ENCODE data around the gene DNM1L. TPM values are rescaled to one million over a fixed set of nuclear protein-coding genes. Genes with fewer than 3 reads are reported as not detected.
"Not testable (repeated sequence)": the region's sequence is repeated elsewhere in the genome, so short reads cannot be mapped to it uniquely, and the experiment has no call there.

Gene DNM1L
- total RNA-seq, 1 donor, result 101 TPM

DNA sequence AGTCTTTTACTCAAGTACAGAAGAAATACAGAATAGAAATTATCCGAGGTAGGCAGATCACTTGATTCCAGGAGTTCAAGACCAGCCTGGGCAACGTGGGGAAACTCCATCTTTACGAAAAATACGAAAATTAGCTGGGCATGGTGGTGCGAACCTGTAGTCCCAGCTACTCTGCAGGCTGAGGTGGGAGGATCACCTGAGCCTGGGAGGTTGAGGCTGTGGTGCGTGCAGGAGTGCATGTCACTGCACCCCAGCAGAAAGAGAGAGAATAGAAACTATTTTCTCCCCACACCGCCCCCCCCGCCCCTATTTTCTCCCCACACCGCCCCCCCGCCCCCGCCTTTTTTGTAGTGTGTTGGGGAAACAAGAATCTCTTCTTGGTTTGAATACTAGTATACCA lies 2.2 kb downstream of the DNM1L start:
- Histone ChIP-seq H3K4me1 (ENCODE audit: insufficient read depth, low read length) (peaks cover 9% of the 10 kb centered on the region), H3K9me3 (ENCODE audit: low read depth, low read length) (no peaks in the 10 kb centered on the region), H3K27me3 (ENCODE audit: insufficient read depth, low read length) (no peaks in the 10 kb centered on the region), H3K4me3 (ENCODE audit: low read length) (no peak overlapping the region)

DNA sequence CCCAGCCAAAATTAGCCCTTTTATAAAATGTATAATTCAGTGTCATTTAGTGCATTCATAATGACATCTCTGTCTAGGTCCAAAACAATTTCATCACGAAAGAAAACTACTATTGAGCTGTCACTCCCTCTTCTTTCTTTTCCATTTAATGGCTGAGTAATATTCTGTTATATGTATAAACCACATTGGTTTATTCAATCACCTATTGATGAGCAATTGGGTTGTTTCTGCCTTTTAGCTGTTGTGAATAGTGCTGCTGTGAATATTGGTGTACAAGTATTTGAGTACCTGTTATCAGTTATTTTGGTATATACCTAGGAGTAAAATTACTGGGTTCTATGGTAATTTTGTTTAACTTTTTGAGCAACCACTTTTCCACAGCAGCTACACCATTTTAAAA lies 7.2 kb downstream of the DNM1L start:
- Histone ChIP-seq H3K9me3 (ENCODE audit: low read depth, low read length) (no peaks in the 10 kb centered on the region), H3K27me3 (ENCODE audit: insufficient read depth, low read length) (no peaks in the 10 kb centered on the region), H3K4me1 (ENCODE audit: insufficient read depth, low read length) (no peaks in the 10 kb centered on the region), H3K4me3 (ENCODE audit: low read length) (no peak overlapping the region)

GRCh38 chr12:32688786-32689185 lies 9.7 kb downstream of the DNM1L start:
- Histone ChIP-seq H3K4me3 (ENCODE audit: low read length) (no peak overlapping the region), H3K27me3 (ENCODE audit: insufficient read depth, low read length) (no peaks in the 10 kb centered on the region), H3K9me3 (ENCODE audit: low read depth, low read length) (no peaks in the 10 kb centered on the region), H3K4me1 (ENCODE audit: insufficient read depth, low read length) (no peaks in the 10 kb centered on the region)

DNA sequence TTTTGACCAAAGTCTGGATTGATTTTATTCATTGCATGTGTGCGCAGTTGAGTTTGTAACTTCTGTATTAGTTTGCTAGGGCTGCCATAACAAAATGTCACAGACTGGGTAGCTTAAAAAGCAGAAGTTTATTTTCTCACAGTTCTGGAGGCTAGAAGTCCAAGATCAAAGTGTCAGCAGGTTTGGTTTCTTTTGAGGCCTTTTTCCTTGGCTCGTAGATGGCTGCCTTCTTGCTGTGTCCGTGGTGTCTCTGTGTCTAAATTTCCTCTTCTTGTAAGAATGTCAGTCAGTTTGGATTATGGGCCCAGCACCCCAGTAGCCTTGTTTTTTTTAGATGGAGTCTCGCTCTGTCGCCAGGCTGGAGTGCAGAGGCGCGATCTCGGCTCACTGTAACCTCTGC lies 11.8 kb downstream of the DNM1L start:
- Histone ChIP-seq H3K4me1 (ENCODE audit: insufficient read depth, low read length) (no peaks in the 10 kb centered on the region), H3K27me3 (ENCODE audit: insufficient read depth, low read length) (no peaks in the 10 kb centered on the region), H3K9me3 (ENCODE audit: low read depth, low read length) (no peaks in the 10 kb centered on the region), H3K4me3 (ENCODE audit: low read length) (no peak overlapping the region)

GRCh38 chr12:32692358-32692757 lies 13.3 kb downstream of the DNM1L start:
- Histone ChIP-seq H3K4me3 (ENCODE audit: low read length) (no peak overlapping the region), H3K9me3 (ENCODE audit: low read depth, low read length) (no peaks in the 10 kb centered on the region), H3K27me3 (ENCODE audit: insufficient read depth, low read length) (no peaks in the 10 kb centered on the region), H3K4me1 (ENCODE audit: insufficient read depth, low read length) (no peaks in the 10 kb centered on the region)

GRCh38 chr12:32693036-32693435 lies 13.9 kb downstream of the DNM1L start:
- no peaks in the 10 kb centered on the region for H3K27me3 ChIP-seq (ENCODE audit: insufficient read depth, low read length)
- H3K4me3 ChIP-seq (ENCODE audit: low read length), result no peak overlapping the region
- no peaks in the 10 kb centered on the region for H3K9me3 ChIP-seq (ENCODE audit: low read depth, low read length)
- H3K4me1 ChIP-seq (ENCODE audit: insufficient read depth, low read length), result no peaks in the 10 kb centered on the region

GRCh38 chr12:32695787-32696186 lies 16.7 kb downstream of the DNM1L start:
- Histone ChIP-seq H3K27me3 (ENCODE audit: insufficient read depth, low read length) (no peaks in the 10 kb centered on the region), H3K4me3 (ENCODE audit: low read length) (no peak overlapping the region)

GRCh38 chr12:32697445-32697844 lies 18.3 kb downstream of the DNM1L start:
- Histone ChIP-seq H3K4me1 (ENCODE audit: insufficient read depth, low read length) (no peaks in the 10 kb centered on the region), H3K9me3 (ENCODE audit: low read depth, low read length) (no peaks in the 10 kb centered on the region), H3K27me3 (ENCODE audit: insufficient read depth, low read length) (no peaks in the 10 kb centered on the region), H3K4me3 (ENCODE audit: low read length) (no peak overlapping the region)

More at GRCh38 chr12:32695787-32696186, 16.7 kb downstream of the DNM1L start:
- Histone ChIP-seq H3K4me1 (ENCODE audit: insufficient read depth, low read length) (no peaks in the 10 kb centered on the region), H3K9me3 (ENCODE audit: low read depth, low read length) (no peaks in the 10 kb centered on the region)

DNA sequence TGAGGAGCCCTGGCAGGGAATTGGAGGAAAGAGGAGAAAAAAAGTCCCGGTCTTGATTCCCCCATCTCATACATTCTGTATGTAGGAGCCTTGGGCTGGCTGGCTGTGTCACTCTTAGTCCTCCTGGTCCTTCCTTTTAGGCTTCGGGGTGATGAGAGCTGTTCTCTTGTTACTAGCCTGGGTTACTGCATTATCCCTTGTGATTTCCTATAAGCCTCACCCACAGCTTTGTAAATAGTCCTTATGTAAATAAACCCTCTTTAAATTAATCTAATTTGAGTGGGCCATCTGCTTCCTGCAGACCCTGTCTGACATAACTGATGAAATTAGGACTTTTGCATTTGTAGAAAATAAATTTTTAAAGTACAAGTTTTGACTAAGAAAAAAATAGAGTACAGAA lies 19.2 kb downstream of the DNM1L start:
- Histone ChIP-seq H3K9me3 (ENCODE audit: low read depth, low read length) (no peaks in the 10 kb centered on the region), H3K27me3 (ENCODE audit: insufficient read depth, low read length) (no peaks in the 10 kb centered on the region), H3K4me3 (ENCODE audit: low read length) (no peak overlapping the region), H3K4me1 (ENCODE audit: insufficient read depth, low read length) (no peaks in the 10 kb centered on the region)

- not testable (repeated sequence) for H3K4me3 ChIP-seq (ENCODE audit: low read length); H3K4me1 ChIP-seq (ENCODE audit: insufficient read depth, low read length)
Observed at GRCh38 chr12:32699437-32699836, 20.3 kb downstream of the DNM1L start.

DNA sequence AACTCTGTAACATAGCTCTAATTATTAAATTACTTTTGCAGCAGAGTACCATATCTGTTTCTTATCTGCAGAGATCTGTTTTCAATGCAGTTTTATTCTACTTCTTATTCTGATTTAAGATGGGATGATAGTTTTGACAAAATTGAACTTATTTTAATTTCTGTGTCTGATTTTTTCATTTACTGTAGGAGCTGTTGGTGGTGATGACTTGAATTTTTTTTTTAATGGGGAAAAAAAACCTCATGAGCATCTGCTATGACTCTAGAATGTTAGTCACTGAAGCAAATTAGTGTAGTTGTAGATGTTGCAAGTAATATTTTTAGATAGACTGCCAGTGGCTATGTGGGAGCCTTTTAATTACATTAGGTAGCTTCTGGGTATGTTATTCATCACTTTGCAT lies 23.4 kb downstream of the DNM1L start:
- Histone ChIP-seq H3K9me3 (ENCODE audit: low read depth, low read length) (no peaks in the 10 kb centered on the region), H3K4me1 (ENCODE audit: insufficient read depth, low read length) (no peaks in the 10 kb centered on the region), H3K27me3 (ENCODE audit: insufficient read depth, low read length) (no peaks in the 10 kb centered on the region), H3K4me3 (ENCODE audit: low read length) (no peak overlapping the region)

More at GRCh38 chr12:32699437-32699836, 20.3 kb downstream of the DNM1L start:
- H3K27me3 ChIP-seq (ENCODE audit: insufficient read depth, low read length); H3K9me3 ChIP-seq (ENCODE audit: low read depth, low read length): not testable (repeated sequence)

- Histone ChIP-seq H3K4me1 (ENCODE audit: insufficient read depth, low read length) (no peaks in the 10 kb centered on the region), H3K9me3 (ENCODE audit: low read depth, low read length) (no peaks in the 10 kb centered on the region), H3K27me3 (ENCODE audit: insufficient read depth, low read length) (no peaks in the 10 kb centered on the region), H3K4me3 (ENCODE audit: low read length) (no peak overlapping the region)
Observed at GRCh38 chr12:32702946-32703345, 23.8 kb downstream of the DNM1L start.

- Histone ChIP-seq H3K4me3 (ENCODE audit: low read length) (no peak overlapping the region), H3K9me3 (ENCODE audit: low read depth, low read length) (no peaks in the 10 kb centered on the region), H3K4me1 (ENCODE audit: insufficient read depth, low read length) (no peaks in the 10 kb centered on the region), H3K27me3 (ENCODE audit: insufficient read depth, low read length) (no peaks in the 10 kb centered on the region)
Observed at GRCh38 chr12:32705783-32706182, 26.7 kb downstream of the DNM1L start.

- Histone ChIP-seq H3K27me3 (ENCODE audit: insufficient read depth, low read length) (no peaks in the 10 kb centered on the region), H3K4me1 (ENCODE audit: insufficient read depth, low read length) (no peaks in the 10 kb centered on the region), H3K4me3 (ENCODE audit: low read length) (no peak overlapping the region), H3K9me3 (ENCODE audit: low read depth, low read length) (no peaks in the 10 kb centered on the region)
Observed at GRCh38 chr12:32706335-32707024, 27.4 kb downstream of the DNM1L start.

- H3K4me1 ChIP-seq (ENCODE audit: insufficient read depth, low read length), result no peaks in the 10 kb centered on the region
- H3K27me3 ChIP-seq (ENCODE audit: insufficient read depth, low read length), result no peaks in the 10 kb centered on the region
- no peaks in the 10 kb centered on the region for H3K9me3 ChIP-seq (ENCODE audit: low read depth, low read length)
- no peak overlapping the region for H3K4me3 ChIP-seq (ENCODE audit: low read length)
Observed at GRCh38 chr12:32708926-32709325, 29.8 kb downstream of the DNM1L start.

GRCh38 chr12:32714772-32715171 lies 35.7 kb downstream of the DNM1L start:
- Histone ChIP-seq H3K4me3 (ENCODE audit: low read length) (no peak overlapping the region), H3K9me3 (ENCODE audit: low read depth, low read length) (no peaks in the 10 kb centered on the region), H3K27me3 (ENCODE audit: insufficient read depth, low read length) (no peaks in the 10 kb centered on the region), H3K4me1 (ENCODE audit: insufficient read depth, low read length) (no peaks in the 10 kb centered on the region)
